GM15510 (cell line): Measurements from ENCODE around the gene ZSWIM9.

Experiments
- POLR2A ChIP-seq: IDR thresholded peaks from 3 replicates; pipeline ENCODE4 v1.6.1; 2011; ENCODE audit warnings: borderline replicate concordance; ENCODE audit not compliant: insufficient read length; ENCODE audit errors: extremely low read depth

ZSWIM9 gene

DNA sequence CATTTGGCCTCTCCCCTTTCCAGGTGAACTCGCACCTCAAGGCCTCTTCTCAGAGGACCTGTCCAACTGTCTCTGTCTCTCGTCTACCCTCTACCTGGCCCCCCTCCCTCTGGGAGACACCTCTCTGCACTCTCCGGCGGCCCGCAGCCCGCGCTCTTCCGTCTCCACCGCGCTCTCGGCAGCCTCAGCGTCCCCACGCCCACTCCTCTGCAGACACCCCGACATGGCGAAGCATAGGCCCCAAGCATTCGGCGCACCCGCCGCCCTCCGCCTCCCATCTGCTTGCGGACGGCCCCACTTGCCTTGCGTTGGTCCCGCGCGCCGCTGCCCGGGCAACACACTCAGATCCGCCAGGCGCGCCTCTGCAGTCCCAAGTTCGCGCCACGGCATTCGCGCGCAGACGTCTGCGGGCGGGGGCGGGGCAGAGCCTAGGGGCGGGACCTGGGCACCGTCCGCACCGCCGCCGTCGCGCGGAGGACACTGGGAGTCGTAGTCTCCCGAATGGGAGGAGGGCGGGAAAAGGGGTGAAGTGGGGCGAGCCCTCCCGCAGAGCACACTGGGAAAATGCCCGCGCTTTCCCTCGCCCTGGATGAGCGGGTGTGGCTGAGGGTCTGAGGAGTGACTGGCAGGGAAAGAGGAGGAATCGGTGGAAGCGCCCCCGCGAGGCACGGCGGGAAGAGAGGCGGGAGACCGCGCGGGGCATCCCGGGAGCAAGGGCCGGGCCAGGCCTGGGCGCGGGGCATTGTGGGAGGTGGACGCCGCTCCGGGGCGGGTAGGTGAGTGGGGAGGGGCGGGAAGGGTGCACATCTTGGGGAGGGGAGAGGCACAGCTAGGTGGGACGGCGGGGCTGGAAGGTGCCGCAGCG is at the start of gene ZSWIM9, which contains the start of gene LIG1:
Gene ZSWIM9 (plus strand): TSS at position 742 of the 865 bp plus-strand sequence. CDS start 1,123 bp downstream, outside the sequence.
Gene LIG1 (minus strand): TSS at position 406 of the 865 bp plus-strand sequence. CDS start 4,778 bp downstream, outside the sequence.
- TF ChIP-seq POLR2A: peak; percentile 57

DNA sequence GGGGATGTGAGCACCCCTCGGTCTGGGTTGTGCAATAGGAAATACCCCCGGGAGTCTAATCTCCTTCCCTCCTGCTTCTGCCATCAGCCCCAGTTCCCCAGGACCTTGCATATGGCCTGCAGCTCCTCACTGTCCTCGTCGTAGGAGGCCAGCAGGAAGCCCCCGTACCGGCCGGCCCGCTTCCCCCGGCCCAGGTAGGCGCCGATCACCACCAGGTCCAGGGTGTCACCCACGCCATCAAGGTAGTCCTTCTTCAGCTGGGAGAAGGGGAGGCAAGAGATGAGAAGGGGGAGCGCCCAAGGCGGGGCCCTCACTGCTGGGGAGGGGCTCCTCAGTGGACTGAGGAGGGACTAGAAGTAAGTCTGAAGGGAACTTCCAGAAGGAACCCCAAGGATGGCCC is 49.4 kb upstream of the ZSWIM9 start:
- TF ChIP-seq POLR2A: no peak

DNA sequence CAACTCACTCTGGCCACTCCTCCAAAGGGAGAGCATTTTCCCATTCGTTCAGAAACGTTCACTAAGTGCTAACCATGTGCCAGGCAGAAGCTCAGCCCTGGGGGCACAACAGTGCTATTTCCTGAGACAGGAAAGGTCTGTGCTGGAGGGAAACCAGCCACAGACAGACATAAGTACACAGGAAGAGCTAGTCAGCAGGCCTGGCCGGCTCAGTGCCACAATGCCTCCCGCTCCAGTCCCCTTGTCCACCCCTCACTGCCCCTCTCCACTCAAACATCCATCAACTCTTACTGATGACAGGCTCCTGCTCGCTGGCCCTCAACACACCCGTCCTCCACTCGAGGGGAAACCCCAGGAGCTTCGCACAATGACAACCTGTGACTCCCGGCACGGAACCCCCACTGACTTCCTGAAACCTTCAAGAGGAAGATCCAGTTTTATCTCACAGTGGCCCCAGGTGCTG is 48.5 kb upstream of the ZSWIM9 start:
- no peak for TF ChIP-seq POLR2A

DNA sequence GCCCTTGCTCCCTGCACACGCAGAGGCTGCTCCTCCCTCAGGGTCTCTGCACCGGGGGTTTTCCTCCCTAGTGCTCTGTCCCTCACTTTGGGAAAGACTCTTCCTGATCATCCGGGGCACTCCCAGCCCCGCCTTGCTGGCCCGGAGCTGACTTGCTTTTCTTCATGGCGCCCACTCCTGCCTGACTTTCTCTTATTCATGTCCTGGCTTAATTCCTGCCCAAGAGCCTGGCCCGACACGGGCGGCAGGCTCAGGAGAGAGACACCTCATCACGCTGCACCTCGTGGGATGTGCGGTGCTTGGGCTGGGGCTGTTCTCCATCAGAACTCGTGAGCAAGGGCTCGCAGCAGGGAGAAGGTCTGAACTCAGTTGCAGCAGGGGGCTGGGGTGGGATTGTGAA is 48.1 kb upstream of the ZSWIM9 start:
- no peak for TF ChIP-seq POLR2A

DNA sequence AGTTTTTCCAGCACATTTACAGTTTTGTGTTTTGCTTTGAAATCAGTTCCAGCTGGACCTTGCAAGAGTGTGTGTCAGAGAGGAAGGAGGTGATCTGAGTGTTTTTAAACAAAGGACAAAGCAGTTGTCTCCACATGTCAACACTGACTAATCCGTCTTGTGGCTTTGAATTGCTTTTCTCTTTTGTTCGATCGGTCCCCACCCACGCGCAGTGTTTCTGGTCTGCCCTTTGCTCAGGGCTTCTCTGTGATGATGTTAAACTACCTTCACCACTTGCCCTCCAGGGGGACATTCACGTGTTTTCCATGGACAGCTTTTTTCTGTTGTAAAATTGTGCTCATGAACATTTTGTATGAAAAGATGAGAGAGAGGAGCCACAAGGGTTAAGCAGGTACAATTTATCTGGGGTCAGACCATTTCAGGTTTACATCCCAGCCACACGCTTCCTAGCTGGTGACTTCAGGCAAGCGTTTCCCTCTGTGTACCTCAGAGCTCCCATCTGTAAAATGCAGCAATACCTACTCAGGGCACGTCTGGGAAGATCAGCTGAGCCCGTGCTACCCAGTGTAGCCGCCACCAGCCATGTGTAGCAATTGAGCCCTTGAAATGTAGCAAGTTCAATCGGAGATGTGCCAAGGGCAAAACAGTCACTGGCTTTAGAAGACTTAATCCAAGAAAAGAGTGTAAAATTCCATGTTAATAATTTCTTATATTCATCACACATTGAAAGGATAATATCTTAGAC is 46.4 kb upstream of the ZSWIM9 start:
- no peak for TF ChIP-seq POLR2A

DNA sequence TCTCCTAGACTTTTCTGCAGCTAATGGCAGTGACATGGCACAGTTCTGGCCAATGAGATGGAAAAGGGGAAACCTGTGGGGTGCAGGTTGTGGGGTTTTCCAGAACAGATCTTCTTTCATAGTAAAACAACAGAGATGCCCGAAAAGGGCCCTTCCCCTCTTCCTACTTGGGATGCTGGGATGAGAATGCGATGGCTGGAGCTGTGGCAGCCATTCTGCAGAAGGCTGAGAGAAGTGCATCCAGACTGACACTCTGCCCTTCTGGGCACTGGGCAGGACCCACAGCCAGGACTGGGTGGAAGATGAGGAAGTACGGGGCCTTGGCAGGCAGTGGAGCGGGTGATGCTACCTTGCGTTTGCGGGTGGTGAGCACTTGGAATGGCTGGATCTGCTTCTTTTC is 42.9 kb upstream of the ZSWIM9 start:
- TF ChIP-seq POLR2A: no peak

DNA sequence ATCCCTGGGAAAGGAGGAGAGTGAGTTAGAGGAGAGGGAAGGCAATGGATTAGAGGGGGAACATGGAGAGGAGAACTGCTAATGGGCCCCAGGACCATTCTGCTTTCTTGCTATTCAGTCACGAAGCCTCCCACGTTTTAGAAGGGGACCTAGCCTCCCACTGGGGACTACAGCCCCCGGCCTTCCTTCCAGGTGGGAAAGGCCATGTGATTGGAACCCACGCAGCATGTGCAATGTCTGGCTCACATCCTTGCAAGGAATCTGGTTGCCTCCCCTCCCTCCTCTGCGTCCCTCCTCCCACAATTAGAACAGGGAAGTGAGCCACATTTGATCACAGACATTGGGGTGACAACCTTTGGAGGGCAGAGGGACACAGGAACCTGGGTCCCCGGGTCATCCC is 37.4 kb upstream of the ZSWIM9 start:
- no peak for TF ChIP-seq POLR2A

DNA sequence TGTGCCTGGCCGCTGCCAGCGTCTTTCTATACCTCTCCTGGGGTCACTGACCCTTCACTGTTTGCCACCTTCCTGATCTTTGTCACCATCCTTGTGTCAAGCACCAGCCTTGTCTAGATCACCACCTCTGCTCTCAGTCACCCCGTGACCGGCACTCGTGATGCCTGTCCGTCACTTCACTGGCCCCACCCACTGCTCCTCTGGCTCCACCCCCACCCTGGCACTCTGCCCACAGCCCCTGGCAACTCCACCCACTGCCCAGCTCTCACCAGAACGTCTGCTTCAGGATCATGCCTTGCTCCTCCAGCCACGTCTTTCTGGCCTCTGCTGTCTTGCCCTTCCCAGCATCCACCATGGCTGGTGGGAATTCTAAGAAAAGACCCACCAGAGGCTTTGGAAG is 35.1 kb upstream of the ZSWIM9 start:
- no peak for TF ChIP-seq POLR2A

DNA sequence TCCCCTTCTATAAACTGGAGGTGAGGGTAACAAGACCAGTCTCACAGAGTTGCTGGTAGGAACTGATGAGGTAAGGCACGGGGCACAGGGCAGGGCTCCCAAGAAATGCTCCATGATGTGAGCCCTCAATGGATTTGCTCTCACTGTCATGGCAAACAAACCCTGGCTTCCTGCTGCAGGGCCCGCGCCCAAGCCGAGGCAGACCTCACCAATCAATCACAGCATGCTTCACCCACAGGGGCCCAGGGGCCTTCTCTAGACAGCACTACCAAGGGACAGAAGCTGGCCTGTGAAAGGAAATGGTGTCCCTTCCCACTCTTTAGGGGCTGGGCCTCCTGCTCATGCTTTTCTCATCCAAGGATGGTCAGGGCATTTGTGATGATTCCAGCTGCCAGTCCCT is 33.9 kb upstream of the ZSWIM9 start:
- TF ChIP-seq POLR2A: no peak

DNA sequence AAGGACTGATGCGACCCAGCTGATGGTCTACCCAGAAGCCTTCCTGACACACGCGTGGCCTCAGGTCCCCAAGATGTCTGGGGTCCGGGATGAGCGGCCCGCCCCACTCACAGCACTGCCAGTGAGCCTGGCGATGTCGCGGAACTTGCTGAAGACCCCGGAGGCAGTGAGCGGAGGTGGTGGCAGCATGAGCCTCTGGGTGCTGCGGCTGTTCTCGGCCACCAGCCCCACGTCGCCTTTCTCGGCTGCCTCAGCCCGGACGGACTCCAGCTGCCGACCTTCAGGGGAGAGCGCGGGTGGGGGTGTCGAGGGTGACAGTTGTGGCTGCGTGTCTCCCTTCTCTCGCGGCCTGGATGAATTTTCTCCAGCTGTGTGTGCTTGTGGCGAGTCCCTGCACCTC is 33.1 kb upstream of the ZSWIM9 start:
- no peak for TF ChIP-seq POLR2A

DNA sequence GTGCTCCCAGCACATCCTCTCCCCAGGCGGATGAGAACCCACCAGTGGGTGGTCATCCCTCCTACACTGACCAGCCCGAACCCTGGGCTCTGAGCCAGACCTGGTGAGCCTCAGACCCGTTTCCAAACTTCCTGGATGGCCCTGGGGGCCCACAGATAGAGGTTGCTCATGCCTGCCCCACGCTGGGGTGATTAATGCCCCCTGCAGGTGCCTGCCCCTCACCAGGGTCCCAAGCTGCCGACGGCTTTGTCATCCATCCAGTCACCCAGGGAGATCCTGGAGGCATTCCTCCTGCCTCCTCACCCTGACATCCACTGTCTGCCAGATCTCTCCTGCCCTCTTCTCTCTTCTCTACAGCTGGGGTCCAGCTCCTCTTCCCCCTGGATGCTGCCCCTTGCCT is 31.4 kb upstream of the ZSWIM9 start:
- no peak for TF ChIP-seq POLR2A

DNA sequence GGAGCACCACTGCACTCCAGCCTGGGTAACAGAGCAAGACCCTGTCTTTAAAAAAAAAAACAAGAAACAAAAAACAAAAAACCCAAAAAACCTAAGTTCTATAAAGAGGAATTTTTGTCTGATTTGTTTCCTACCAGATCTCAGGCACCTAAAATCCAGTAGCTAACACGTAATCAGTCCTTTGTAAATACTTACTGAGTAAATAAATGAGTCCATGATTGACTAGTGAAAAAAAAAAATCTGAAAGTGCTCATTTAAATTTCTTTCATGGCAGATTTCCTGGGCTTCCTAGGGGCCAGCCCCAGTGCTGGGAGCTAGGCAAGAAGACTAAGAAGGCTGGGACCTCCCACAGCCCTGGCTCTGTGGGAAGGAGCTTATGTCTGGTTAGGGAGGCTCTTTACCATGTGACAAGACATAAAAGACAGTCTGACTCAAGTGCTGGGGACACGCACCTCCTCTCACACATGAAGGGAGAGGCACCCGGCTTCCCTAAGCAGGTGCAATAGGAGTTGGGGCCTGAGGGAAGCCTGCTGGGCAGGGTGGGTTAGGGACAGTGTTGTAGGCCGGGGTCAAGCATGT is 22.8 kb upstream of the ZSWIM9 start:
- no peak for TF ChIP-seq POLR2A

DNA sequence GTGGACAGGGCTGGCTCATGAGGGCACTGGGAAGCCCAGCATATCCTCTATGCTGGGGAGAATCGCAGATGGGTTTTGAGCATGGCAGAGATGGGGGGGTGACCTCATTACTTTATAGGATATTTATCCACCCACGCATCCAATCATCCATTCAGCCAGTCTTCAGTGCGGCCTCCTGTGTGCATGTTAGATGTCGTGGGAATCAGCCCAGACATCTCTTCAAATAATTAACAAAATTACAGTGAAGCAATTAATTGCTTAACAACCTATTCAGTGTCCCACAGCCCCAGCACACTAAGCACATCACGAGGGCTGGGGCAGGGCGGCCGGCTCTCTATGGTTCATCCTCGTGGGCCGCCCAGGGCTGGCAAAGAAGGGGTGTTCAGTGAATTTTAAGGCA is 21.9 kb upstream of the ZSWIM9 start:
- TF ChIP-seq POLR2A: no peak

DNA sequence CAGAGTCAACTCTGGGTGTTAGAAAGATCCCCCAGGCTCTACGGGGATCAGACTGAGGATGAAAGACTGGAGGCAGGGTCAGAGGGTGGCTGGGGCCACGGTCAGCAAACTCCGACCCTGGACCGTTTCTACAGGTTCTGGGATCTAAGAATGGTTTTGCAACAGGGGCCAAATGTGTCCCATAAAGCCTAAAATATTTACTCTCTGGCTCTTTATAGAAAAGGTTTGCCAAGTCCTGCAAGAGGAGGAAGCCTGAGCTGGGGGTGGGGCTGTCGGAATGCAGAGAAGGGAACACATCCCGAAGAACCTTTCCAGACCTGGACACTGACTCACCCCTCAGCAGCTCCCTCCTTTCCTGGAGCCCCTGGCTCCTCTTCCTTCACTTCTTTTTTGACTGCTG is 21.1 kb upstream of the ZSWIM9 start:
- TF ChIP-seq POLR2A: no peak

DNA sequence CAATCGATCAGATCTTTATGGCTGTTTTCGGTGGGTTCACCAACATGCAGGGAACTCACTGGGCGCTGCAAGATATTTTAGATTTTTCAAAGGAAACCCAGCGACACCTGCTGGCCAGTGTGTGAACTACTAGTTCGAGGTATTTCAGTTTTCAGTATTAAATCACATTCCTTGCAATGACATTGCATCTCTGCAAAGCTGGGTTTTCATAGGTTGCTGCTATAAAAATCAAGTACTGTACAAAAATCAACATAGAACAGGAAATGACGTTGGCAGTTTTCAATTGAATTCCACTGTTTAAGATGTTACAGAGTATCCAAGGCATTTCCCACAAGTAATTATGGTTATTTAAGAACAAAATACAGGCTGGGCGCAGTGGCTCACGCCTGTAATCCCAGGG is 17.9 kb upstream of the ZSWIM9 start:
- TF ChIP-seq POLR2A: no peak
